Measurements from ENCODE around the gene TMPRSS11A.

DNA sequence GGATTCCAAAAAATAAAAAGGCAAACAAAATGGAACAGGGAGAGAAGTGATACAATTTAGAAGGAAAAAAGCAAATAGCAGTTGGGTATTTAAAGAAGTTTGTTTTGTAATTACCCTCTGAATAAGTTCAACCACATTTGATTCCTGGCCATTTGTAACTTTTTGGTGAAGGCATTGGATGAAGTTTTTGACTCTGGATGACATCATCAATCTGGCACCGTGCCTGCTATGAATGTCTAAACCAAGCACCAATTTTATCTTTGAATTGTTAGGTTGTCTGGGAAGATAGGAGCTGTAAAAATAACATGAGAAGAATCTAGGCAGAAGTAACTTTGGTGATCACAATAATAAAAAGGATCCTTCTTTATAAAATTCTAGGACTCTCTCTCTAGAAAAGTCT, 29.5 kb downstream of the TMPRSS11A start:
- TF ChIP-seq, protein P1, sequence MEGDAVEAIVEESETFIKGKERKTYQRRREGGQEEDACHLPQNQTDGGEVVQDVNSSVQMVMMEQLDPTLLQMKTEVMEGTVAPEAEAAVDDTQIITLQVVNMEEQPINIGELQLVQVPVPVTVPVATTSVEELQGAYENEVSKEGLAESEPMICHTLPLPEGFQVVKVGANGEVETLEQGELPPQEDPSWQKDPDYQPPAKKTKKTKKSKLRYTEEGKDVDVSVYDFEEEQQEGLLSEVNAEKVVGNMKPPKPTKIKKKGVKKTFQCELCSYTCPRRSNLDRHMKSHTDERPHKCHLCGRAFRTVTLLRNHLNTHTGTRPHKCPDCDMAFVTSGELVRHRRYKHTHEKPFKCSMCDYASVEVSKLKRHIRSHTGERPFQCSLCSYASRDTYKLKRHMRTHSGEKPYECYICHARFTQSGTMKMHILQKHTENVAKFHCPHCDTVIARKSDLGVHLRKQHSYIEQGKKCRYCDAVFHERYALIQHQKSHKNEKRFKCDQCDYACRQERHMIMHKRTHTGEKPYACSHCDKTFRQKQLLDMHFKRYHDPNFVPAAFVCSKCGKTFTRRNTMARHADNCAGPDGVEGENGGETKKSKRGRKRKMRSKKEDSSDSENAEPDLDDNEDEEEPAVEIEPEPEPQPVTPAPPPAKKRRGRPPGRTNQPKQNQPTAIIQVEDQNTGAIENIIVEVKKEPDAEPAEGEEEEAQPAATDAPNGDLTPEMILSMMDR (IDR thresholded peaks at IDR 0.05): no peak
- TF ChIP-seq EZH2 (IDR thresholded peaks at IDR 0.05) (no peak), EZH2phosphoT487 (IDR thresholded peaks at IDR 0.05) (no peak)

All from neural progenitor cell (in vitro differentiated cells).